ENCODE results near the gene KIF21B. TPM values are rescaled to one million over a fixed set of nuclear protein-coding genes. Genes with fewer than 3 reads are reported as not detected.

KIF21B gene
- total RNA-seq, 1 experiment from 2014 or later, result 0.66 TPM

DNA sequence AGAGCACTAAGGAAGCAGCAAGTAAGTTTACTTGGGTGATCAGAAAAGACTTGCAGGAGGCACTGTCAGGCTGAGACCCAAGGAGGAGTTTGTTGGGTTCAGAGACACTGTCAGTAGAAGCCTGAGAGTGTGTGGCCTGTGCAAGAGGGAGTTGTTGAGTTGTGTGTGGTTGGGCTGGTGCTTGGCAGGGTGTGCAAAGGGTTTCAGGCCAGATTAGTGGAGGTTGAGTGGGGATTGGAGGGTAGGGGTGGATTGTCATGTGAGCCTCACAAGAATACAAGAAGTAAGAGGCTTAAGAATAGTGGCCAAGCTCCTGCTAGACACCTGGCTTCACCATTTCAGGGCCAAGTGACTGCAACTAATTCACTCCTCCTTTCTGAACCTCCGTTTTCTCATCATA is 8.9 kb upstream of the KIF21B start:
- Histone ChIP-seq H3K4me2 (ENCODE audit: low read length) (no peak overlapping the region), H3K79me2 (ENCODE audit: low read length) (no peaks in the 10 kb centered on the region), H2AFZ (ENCODE audit: low read length) (no peak overlapping the region), H3K9ac (ENCODE audit: low read length) (no peak overlapping the region), H3K27me3 (ENCODE audit: low read length) (peaks cover 92% of the 10 kb centered on the region), H3K9me3 (ENCODE audit: low read length) (no peaks in the 10 kb centered on the region), H4K20me1 (ENCODE audit: low read length) (no peaks in the 10 kb centered on the region), H3K36me3 (ENCODE audit: low read depth, low read length) (no peaks in the 10 kb centered on the region), H3K9me2 (replicated peaks; ENCODE audit: low read length) (no peaks in the 10 kb centered on the region), H3K27ac (ENCODE audit: low read length) (no peak overlapping the region), H3K4me3 (ENCODE audit: low read length) (no peak overlapping the region), H3F3A (ENCODE audit: low read length, unreplicated experiment) (no peaks in the 10 kb centered on the region), H3K4me1 (ENCODE audit: insufficient read depth, low read length) (no peaks in the 10 kb centered on the region)
- POLR2A ChIA-PET (ENCODE audit: unreplicated experiment), result no interaction called here
- CTCF ChIA-PET, result no interaction called here
- TF ChIP-seq EZH2 (IDR thresholded peaks at IDR 0.05; ENCODE audit: low read length, unreplicated experiment) (no peak), EZH2phosphoT487 (IDR thresholded peaks at IDR 0.05; ENCODE audit: borderline replicate concordance, low read length) (no peak)
- TF ChIP-seq, protein P1, sequence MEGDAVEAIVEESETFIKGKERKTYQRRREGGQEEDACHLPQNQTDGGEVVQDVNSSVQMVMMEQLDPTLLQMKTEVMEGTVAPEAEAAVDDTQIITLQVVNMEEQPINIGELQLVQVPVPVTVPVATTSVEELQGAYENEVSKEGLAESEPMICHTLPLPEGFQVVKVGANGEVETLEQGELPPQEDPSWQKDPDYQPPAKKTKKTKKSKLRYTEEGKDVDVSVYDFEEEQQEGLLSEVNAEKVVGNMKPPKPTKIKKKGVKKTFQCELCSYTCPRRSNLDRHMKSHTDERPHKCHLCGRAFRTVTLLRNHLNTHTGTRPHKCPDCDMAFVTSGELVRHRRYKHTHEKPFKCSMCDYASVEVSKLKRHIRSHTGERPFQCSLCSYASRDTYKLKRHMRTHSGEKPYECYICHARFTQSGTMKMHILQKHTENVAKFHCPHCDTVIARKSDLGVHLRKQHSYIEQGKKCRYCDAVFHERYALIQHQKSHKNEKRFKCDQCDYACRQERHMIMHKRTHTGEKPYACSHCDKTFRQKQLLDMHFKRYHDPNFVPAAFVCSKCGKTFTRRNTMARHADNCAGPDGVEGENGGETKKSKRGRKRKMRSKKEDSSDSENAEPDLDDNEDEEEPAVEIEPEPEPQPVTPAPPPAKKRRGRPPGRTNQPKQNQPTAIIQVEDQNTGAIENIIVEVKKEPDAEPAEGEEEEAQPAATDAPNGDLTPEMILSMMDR (conservative IDR thresholded peaks at IDR 0.05; ENCODE audit: low read depth, low read length), result no peak
- DNase-seq, result no peak
- no TSS peak for BruUV-seq (replicated peaks)
- intact Hi-C loops (cut with micrococcal nuclease), result no loop called here
- no peak for ATAC-seq

DNA sequence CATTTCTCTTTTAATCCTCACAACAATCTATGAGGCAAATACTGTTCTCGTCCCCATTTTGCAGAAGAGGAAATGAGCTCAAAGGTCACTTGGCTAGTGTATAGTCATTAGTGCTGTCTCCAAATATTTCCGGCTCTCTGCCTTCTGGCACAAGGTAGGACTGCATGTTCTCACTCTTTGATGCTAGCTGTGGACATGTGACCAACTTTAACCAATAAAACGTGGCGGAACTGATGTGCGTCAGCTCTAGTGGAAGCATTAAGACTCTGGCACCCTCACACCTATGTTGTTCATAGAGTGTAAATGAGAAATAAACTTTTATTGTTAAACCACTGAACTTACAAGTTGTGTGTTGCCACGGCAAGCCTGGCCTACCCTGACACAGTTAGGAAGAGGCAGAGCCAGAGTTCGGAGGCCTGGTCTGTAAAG is 5.0 kb upstream of the KIF21B start:
- CTCF ChIA-PET, result interaction anchor here (0.8 kb wide), 1 partner anchor 13 kb away, joined by 7 read pairs; no protein-coding TSS in a partner anchor
- Histone ChIP-seq H3K9me2 (replicated peaks; ENCODE audit: low read length) (no peaks in the 10 kb centered on the region), H3K36me3 (ENCODE audit: low read depth, low read length) (no peaks in the 10 kb centered on the region), H3K9ac (ENCODE audit: low read length) (no peak overlapping the region), H3F3A (ENCODE audit: low read length, unreplicated experiment) (no peaks in the 10 kb centered on the region), H3K4me3 (ENCODE audit: low read length) (no peak overlapping the region), H3K79me2 (ENCODE audit: low read length) (no peaks in the 10 kb centered on the region), H3K27ac (ENCODE audit: low read length) (no peak overlapping the region), H3K27me3 (ENCODE audit: low read length) (peaks cover 89% of the 10 kb centered on the region), H3K9me3 (ENCODE audit: low read length) (no peaks in the 10 kb centered on the region), H2AFZ (ENCODE audit: low read length) (no peak overlapping the region), H3K4me1 (ENCODE audit: insufficient read depth, low read length) (no peaks in the 10 kb centered on the region), H4K20me1 (ENCODE audit: low read length) (no peaks in the 10 kb centered on the region), H3K4me2 (ENCODE audit: low read length) (no peak overlapping the region)
- POLR2A ChIA-PET (ENCODE audit: unreplicated experiment), result no interaction called here
- intact Hi-C loops (cut with micrococcal nuclease), result no loop called here
- BruUV-seq (replicated peaks), result no TSS peak
- TF ChIP-seq, protein P1 (conservative IDR thresholded peaks at IDR 0.05; ENCODE audit: low read depth, low read length), result no peak
- TF ChIP-seq EZH2phosphoT487 (IDR thresholded peaks at IDR 0.05; ENCODE audit: borderline replicate concordance, low read length), result no peak
- no peak for TF ChIP-seq EZH2 (IDR thresholded peaks at IDR 0.05; ENCODE audit: low read length, unreplicated experiment)
- DNase-seq, result no peak
- no peak for ATAC-seq

DNA sequence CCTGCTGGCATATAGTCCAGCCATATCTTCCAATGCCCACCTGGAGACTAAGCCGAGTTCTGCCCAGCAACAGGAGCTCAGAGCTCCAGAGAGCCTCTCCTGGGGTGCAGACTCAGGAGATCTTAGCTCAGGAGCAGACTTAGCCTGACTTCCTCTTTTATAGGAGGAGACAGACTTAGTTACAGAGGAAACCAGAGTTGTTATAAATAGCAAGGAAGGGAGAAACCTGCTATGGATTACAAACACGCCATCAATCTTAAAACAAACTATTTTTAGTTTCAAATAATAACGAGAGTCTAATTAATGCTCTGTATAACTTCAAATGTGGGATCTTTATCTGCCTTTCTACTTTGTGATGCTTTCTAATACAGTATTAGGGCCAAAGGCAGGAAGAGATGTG is 3.3 kb upstream of the KIF21B start:
- no peaks in the 10 kb centered on the region for H3K9me2 ChIP-seq (replicated peaks; ENCODE audit: low read length)
- H3K36me3 ChIP-seq (ENCODE audit: low read depth, low read length), result no peaks in the 10 kb centered on the region
- H2AFZ ChIP-seq (ENCODE audit: low read length), result no peak overlapping the region
- TF ChIP-seq EZH2phosphoT487 (IDR thresholded peaks at IDR 0.05; ENCODE audit: borderline replicate concordance, low read length) (no peak), EZH2 (IDR thresholded peaks at IDR 0.05; ENCODE audit: low read length, unreplicated experiment) (no peak)
- TF ChIP-seq, protein P1 (conservative IDR thresholded peaks at IDR 0.05; ENCODE audit: low read depth, low read length), result no peak
- no peaks in the 10 kb centered on the region for H3K9me3 ChIP-seq (ENCODE audit: low read length)
- H3K4me3 ChIP-seq (ENCODE audit: low read length), result no peak overlapping the region
- H3K79me2 ChIP-seq (ENCODE audit: low read length), result no peaks in the 10 kb centered on the region
- ChIA-PET CTCF (interaction anchor here (0.6 kb wide), 2 partner anchors 184 to 312 kb away, joined by 3 to 5 read pairs; no protein-coding TSS in a partner anchor), POLR2A (ENCODE audit: unreplicated experiment) (no interaction called here)
- BruUV-seq (replicated peaks), result no TSS peak
- no peak for DNase-seq
- ATAC-seq, result no peak
- H4K20me1 ChIP-seq (ENCODE audit: low read length), result no peaks in the 10 kb centered on the region
- no peaks in the 10 kb centered on the region for H3K4me1 ChIP-seq (ENCODE audit: insufficient read depth, low read length)
- peaks cover 89% of the 10 kb centered on the region for H3K27me3 ChIP-seq (ENCODE audit: low read length)
- H3K9ac ChIP-seq (ENCODE audit: low read length), result no peak overlapping the region
- H3K27ac ChIP-seq (ENCODE audit: low read length), result no peak overlapping the region
- intact Hi-C loops (cut with micrococcal nuclease), result no loop called here
- no peak overlapping the region for H3K4me2 ChIP-seq (ENCODE audit: low read length)
- no peaks in the 10 kb centered on the region for H3F3A ChIP-seq (ENCODE audit: low read length, unreplicated experiment)

Data from PC-3 (cell line).